Neuronal stem cell (in vitro differentiated cells): Measurements from ENCODE around the gene ZEB2.

Source experiments
- DNase-seq: peaks from one replicate; pipeline ENCODE4 v3.0.0-alpha.2; 2013; ENCODE audit warnings: low spot score
- H2AFZ ChIP-seq: one replicate; pipeline ENCODE4 v1.6.1; 2013; ENCODE audit warnings: mild to moderate bottlenecking, low read length, inconsistent platforms
- H2AK5ac ChIP-seq: 2 replicates; pipeline ENCODE4 v1.6.1; 2013; ENCODE audit warnings: low read depth, mild to moderate bottlenecking, inconsistent platforms, low read length, moderate library complexity, mixed read lengths
- H2BK120ac ChIP-seq: 2 replicates; pipeline ENCODE4 v1.6.1; 2013; ENCODE audit warnings: low read depth, mild to moderate bottlenecking, inconsistent platforms, low read length, moderate library complexity, mixed read lengths
- H2BK12ac ChIP-seq: one replicate; pipeline ENCODE4 v1.6.1; 2013; ENCODE audit warnings: low read length, inconsistent platforms
- H2BK15ac ChIP-seq: 2 replicates; pipeline ENCODE4 v1.6.1; 2013; ENCODE audit warnings: mild to moderate bottlenecking, low read length, inconsistent platforms, mixed read lengths
- H2BK5ac ChIP-seq: one replicate; pipeline ENCODE4 v1.6.1; 2013; ENCODE audit warnings: inconsistent platforms, mild to moderate bottlenecking, low read length, moderate library complexity
- H3K14ac ChIP-seq: one replicate; pipeline ENCODE4 v1.6.1; 2013; ENCODE audit warnings: low read length, inconsistent platforms
- H3K18ac ChIP-seq: 2 replicates; pipeline ENCODE4 v1.6.1; 2013; ENCODE audit warnings: low read length, inconsistent platforms
- H3K23ac ChIP-seq: 2 replicates; pipeline ENCODE4 v1.6.1; 2013; ENCODE audit warnings: low read depth, mild to moderate bottlenecking, mixed read lengths, low read length, inconsistent platforms; ENCODE audit not compliant: poor library complexity
- H3K27ac ChIP-seq: replicated peaks from 3 replicates; pipeline ENCODE4 v1.5.1; 2013; ENCODE audit warnings: low read length, inconsistent platforms
- H3K27me3 ChIP-seq, 3 experiments: 2 replicates each; pipeline ENCODE4 v1.6.1; 2013; ENCODE audit warnings: low read length in 3 of 3, mild to moderate bottlenecking in 2 of 3, inconsistent platforms in 1 of 3, low read depth in 1 of 3, mixed read lengths in 1 of 3, moderate library complexity in 1 of 3; ENCODE audit not compliant: control insufficient read depth in 3 of 3, insufficient read depth in 3 of 3
- H3K36me3 ChIP-seq, 2 donors: replicated peaks in 1 of 2; 2 replicates each; pipeline ENCODE4 v1.6.1; 2013; ENCODE audit warnings: low read length in 2 of 2; ENCODE audit not compliant: control insufficient read depth in 2 of 2, insufficient read depth in 2 of 2
- H3K4ac ChIP-seq: 2 replicates; pipeline ENCODE4 v1.6.1; 2013; ENCODE audit warnings: inconsistent platforms, mild to moderate bottlenecking, low read length, moderate library complexity
- H3K4me1 ChIP-seq, 2 donors: 1 replicate in 1 of 2; 2 replicates in 1 of 2; pipeline ENCODE4 v1.6.1; 2013; ENCODE audit warnings: low read length in 2 of 2, low read depth in 1 of 2; ENCODE audit not compliant: control insufficient read depth in 2 of 2, insufficient read depth in 1 of 2
- H3K4me2 ChIP-seq: one replicate; pipeline ENCODE4 v1.6.1; 2013; ENCODE audit warnings: mild to moderate bottlenecking, low read length, inconsistent platforms; ENCODE audit not compliant: insufficient read depth, poor library complexity, severe bottlenecking
- H3K4me3 ChIP-seq, 2 donors: 2 replicates each; pipeline ENCODE4 v1.5.1; 2013; ENCODE audit warnings: low read length in 2 of 2, mild to moderate bottlenecking in 2 of 2, inconsistent platforms in 1 of 2, moderate library complexity in 1 of 2
- H3K79me1 ChIP-seq: one replicate; pipeline ENCODE4 v1.6.1; 2013; ENCODE audit warnings: low read depth, mild to moderate bottlenecking, inconsistent platforms, low read length, moderate library complexity
- H3K9ac ChIP-seq: one replicate; pipeline ENCODE4 v1.6.1; 2013; ENCODE audit warnings: mild to moderate bottlenecking, low read depth, low read length, inconsistent platforms; ENCODE audit not compliant: poor library complexity
- H3K9me3 ChIP-seq, 2 donors: replicated peaks in 1 of 2; 2 replicates each; pipeline versions ENCODE3 to v1.6.1; 2013; ENCODE audit warnings: low read length in 2 of 2, mild to moderate bottlenecking in 2 of 2, inconsistent platforms in 1 of 2, low read depth in 1 of 2, mixed read lengths in 1 of 2, moderate library complexity in 1 of 2; ENCODE audit not compliant: control insufficient read depth in 2 of 2, insufficient read depth in 1 of 2
- H4K8ac ChIP-seq: one replicate; pipeline ENCODE4 v1.6.1; 2013; ENCODE audit warnings: low read depth, mild to moderate bottlenecking, inconsistent platforms, low read length, moderate library complexity
- H4K91ac ChIP-seq: one replicate; pipeline ENCODE4 v1.6.1; 2013; ENCODE audit warnings: low read length, low read depth, mild to moderate bottlenecking, inconsistent platforms; ENCODE audit not compliant: poor library complexity
- WGBS, 2 donors: extraction: QIAGEN DNeasy Blood & Tissue Kit; methylation state at CpG; one replicate each; pipeline ENCODE4 v1.1.7; 2013; ENCODE audit warnings: missing lambda C conversion rate in 2 of 2, mixed read lengths in 1 of 2; ENCODE audit not compliant: insufficient read length in 2 of 2, insufficient replicate concordance in 1 of 2; ENCODE audit errors: extremely low coverage in 2 of 2; 5-methylcytosine and 5-hydroxymethylcytosine counted together

Gene ZEB2

DNA sequence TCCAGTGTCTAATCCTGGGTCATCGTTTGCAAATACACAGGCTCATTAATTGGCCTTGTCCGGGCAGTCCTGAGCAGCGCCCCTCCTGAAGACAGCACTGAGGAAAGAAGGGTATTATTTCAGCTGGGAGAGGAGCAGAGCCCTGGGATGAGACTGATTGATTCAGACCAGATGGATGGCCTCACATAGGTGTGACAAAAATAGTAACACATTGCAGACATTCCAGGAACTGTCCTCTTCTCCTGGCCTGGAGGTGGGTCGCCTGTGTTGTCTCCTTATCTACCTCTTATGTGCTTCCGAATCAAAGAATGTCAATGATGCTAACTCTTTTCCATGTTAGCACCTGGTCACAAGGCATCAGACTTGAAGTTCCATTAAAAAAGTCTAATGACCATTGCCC is 45.9 kb downstream of the ZEB2 start:
- no peaks in the 10 kb centered on the region for H3K9me3 ChIP-seq
- no peak for DNase-seq
- H2BK120ac ChIP-seq = no peak overlapping the region
- H3K23ac ChIP-seq = no peak overlapping the region
- no peak overlapping the region for H2BK5ac ChIP-seq
- H3K4me2 ChIP-seq = no peak overlapping the region
- WGBS, 2 donors = no CpG with 5 or more reads among the region's 5 CpGs
- H3K27ac ChIP-seq = no peak overlapping the region
- no peak overlapping the region for H2AK5ac ChIP-seq
- H3K4ac ChIP-seq = no peak overlapping the region
- H3K4me3 ChIP-seq = no peak overlapping the region
- no peaks in the 10 kb centered on the region for H3K27me3 ChIP-seq
- peaks cover 17 to 41% of the 10 kb centered on the region in 2 donors for H3K4me1 ChIP-seq
- no peak overlapping the region for H4K8ac ChIP-seq
- no peak overlapping the region for H2BK15ac ChIP-seq
- no peak overlapping the region for H3K9ac ChIP-seq
- no peak overlapping the region for H3K14ac ChIP-seq
- no peak overlapping the region for H2BK12ac ChIP-seq
- no peaks in the 10 kb centered on the region for H3K79me1 ChIP-seq
- H3K18ac ChIP-seq = no peak overlapping the region
- H2AFZ ChIP-seq = no peak overlapping the region
- H4K91ac ChIP-seq = no peak overlapping the region
- H3K36me3 ChIP-seq = peaks cover 0 to 63% of the 10 kb centered on the region in 2 donors

- Histone ChIP-seq H3K9ac (no peak overlapping the region), H3K4me1 (peaks cover 24 to 42% of the 10 kb centered on the region in 2 donors), H3K23ac (no peak overlapping the region), H2BK5ac (no peak overlapping the region), H2BK12ac (no peak overlapping the region), H3K79me1 (no peaks in the 10 kb centered on the region), H2AFZ (no peak overlapping the region), H3K27me3 (no peaks in the 10 kb centered on the region), H2BK15ac (no peak overlapping the region), H3K4me3 (no peak overlapping the region), H2BK120ac (no peak overlapping the region), H2AK5ac (no peak overlapping the region), H4K91ac (no peak overlapping the region), H3K18ac (no peak overlapping the region), H3K36me3 (peaks cover 0 to 66% of the 10 kb centered on the region in 2 donors), H3K27ac (no peak overlapping the region), H3K4ac (no peak overlapping the region), H3K4me2 (no peak overlapping the region), H3K9me3 (no peaks in the 10 kb centered on the region), H3K14ac (no peak overlapping the region), H4K8ac (no peak overlapping the region)
- no CpG with 5 or more reads among the region's 2 CpGs for WGBS, 2 donors
- DNase-seq = no peak
Measured at GRCh38 chr2:144472911-144473310, 47.0 kb downstream of the ZEB2 start.

GRCh38 chr2:144472046-144472412 is 47.9 kb downstream of the ZEB2 start:
- Histone ChIP-seq H3K27me3 (no peaks in the 10 kb centered on the region), H4K8ac (no peak overlapping the region), H3K4ac (no peak overlapping the region), H2BK12ac (no peak overlapping the region), H2BK5ac (no peak overlapping the region), H3K4me3 (no peak overlapping the region), H3K79me1 (no peaks in the 10 kb centered on the region), H4K91ac (no peak overlapping the region), H3K18ac (no peak overlapping the region), H2BK15ac (no peak overlapping the region), H3K27ac (no peak overlapping the region), H2BK120ac (no peak overlapping the region), H2AFZ (no peak overlapping the region), H3K9me3 (no peaks in the 10 kb centered on the region), H2AK5ac (no peak overlapping the region), H3K9ac (no peak overlapping the region), H3K4me1 (peaks cover 27 to 46% of the 10 kb centered on the region in 2 donors), H3K23ac (no peak overlapping the region), H3K14ac (no peak overlapping the region), H3K4me2 (no peak overlapping the region), H3K36me3 (peaks cover 0 to 57% of the 10 kb centered on the region in 2 donors)
- DNase-seq = no peak
- WGBS, 2 donors = no CpG with 5 or more reads among the region's 2 CpGs

DNA sequence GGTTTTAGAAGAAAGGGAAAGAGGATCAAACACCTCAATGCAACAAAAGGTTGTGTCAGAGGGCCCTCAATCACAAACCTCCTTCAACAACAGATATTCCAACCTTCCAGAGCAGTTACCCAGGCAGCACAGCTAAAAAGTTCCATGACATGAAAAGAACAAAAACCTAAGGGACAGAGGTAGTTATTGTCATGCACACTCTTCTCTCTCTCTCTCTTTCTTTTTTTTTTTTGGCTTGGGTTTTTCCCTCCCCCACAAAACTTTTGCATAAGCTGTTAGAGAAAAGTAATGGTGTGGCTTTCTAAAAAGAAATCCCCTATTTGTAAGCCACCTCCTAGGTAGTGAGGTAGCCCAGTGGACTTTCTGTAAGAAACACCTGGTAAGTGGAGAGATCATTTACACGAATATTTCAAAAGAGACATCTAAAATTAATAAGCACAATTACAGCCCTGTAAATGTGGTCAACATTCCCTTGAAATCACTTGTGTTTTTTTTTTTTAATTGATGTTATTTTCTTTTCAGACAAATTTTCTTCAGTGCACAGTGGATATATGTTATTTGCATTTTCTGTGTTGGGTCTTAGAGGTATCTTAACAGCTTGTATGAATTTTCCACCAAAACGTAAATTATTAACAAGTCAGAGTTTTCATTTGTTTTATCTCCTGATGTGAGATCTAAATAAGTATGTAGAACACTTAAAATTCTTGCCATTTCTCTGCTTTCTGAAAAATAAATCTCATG is 48.4 kb downstream of the ZEB2 start:
- no peak overlapping the region for H2BK5ac ChIP-seq
- H2BK12ac ChIP-seq = no peak overlapping the region
- H2BK15ac ChIP-seq = no peak overlapping the region
- H3K27ac ChIP-seq = peak overlapping the region; percentile 55
- no peaks in the 10 kb centered on the region for H3K79me1 ChIP-seq
- H3K36me3 ChIP-seq = peaks cover 0 to 51% of the 10 kb centered on the region in 2 donors
- no peak overlapping the region for H2BK120ac ChIP-seq
- no peak overlapping the region for H3K23ac ChIP-seq
- no peak overlapping the region for H4K91ac ChIP-seq
- WGBS, 2 donors = no CpG with 5 or more reads among the region's 2 CpGs
- no peak for DNase-seq
- H3K4me1 ChIP-seq = peaks cover 30 to 51% of the 10 kb centered on the region in 2 donors
- H4K8ac ChIP-seq = no peak overlapping the region
- H2AK5ac ChIP-seq = no peak overlapping the region
- H3K27me3 ChIP-seq = no peaks in the 10 kb centered on the region
- H3K14ac ChIP-seq = no peak overlapping the region
- H2AFZ ChIP-seq = no peak overlapping the region
- H3K4me3 ChIP-seq = no peak overlapping the region
- H3K18ac ChIP-seq = no peak overlapping the region
- H3K9ac ChIP-seq = no peak overlapping the region
- H3K4me2 ChIP-seq = no peak overlapping the region
- H3K9me3 ChIP-seq = no peaks in the 10 kb centered on the region
- no peak overlapping the region for H3K4ac ChIP-seq
